Heart left ventricle (tissue), 13 donors: ENCODE results near the gene TRPM3.

ENCODE experiments used
- CTCF ChIP-seq, 12 donors: fragments of 200-600 bp; sonication (generic) in 4 of 12; IDR thresholded peaks; one replicate each; pipeline versions ENCODE4 v1.5.0 to v1.8.0; 2018 to 2022; ENCODE audit warnings: antibody characterized with exemption in 12 of 12, mild to moderate bottlenecking in 5 of 12
- POLR2A ChIP-seq, 2 donors: fragments of 450-650 bp; IDR thresholded peaks; one replicate each; pipeline ENCODE4 v1.6.1; 2017; ENCODE audit warnings: antibody characterized with exemption in 2 of 2, mild to moderate bottlenecking in 2 of 2, moderate library complexity in 2 of 2
- donor health status: ischemic (EF 13 %, LVEDD 7.1; RV severe dilation, severe dysfunction).
- donor health status: DM: no; HTN: yes; CAD: no.
- donor health status: DM: no; HTN: no; CAD: no.
- donor health status: ischemic (EF 25% LVEDD 6.9; RV normal size, moderate dysfunction).
- donor health status: ischemic (EF 25% LVEDD 5.7; RV mildly dilated, moderate dysfunction).
- donor health status: ischemic (EF 35%, LVEDD 5.7; RV mildly dilated, moderate dysfunction).
- donor health status: nonischemic (EF 11% LVEDD 7.7; RV severe dilation, severe dysfunction).
- donor health status: DM: yes; HTN: yes; CAD: no.
- donor health status: PGD.
- donor health status: ischemic (EF 29% LVEDD 5.4; RV normal size, mild dysfunction).
- donor health status: nonischemic (EF 23%, LVEDD 6.1; RV moderate dilation, normal function).

- no peak for TF ChIP-seq CTCF (IDR thresholded peaks at IDR 0.05)
- TF ChIP-seq POLR2A (IDR thresholded peaks at IDR 0.05) = no peak
These were observed 171.2 kb downstream of the TRPM3 start for GRCh38 chr9:70950270-70950669.
